Astrocyte (in vitro differentiated cells and primary cell): ENCODE results near the gene CALCOCO1. TPM values are rescaled to one million over a fixed set of nuclear protein-coding genes. Genes with fewer than 3 reads are reported as not detected.

ENCODE experiments used
- DNase-seq: peaks from one replicate; pipeline ENCODE4 v3.0.0-alpha.2; 2010; ENCODE audit warnings: low read depth
- FAIRE-seq: peaks from 2 replicates; lab custom pipeline; 2011; peaks lifted over from hg19 to GRCh38; lab: Jason Lieb, UNC
- H2AFZ ChIP-seq: 2 replicates; pipeline ENCODE4 v1.6.0; 2012; ENCODE audit warnings: low read depth, low read length, inconsistent platforms
- H3K27ac ChIP-seq: 2 replicates; pipeline ENCODE4 v1.5.1; 2011; ENCODE audit warnings: low read depth, low read length, inconsistent platforms
- H3K27me3 ChIP-seq: 2 replicates; pipeline ENCODE4 v1.6.0; 2011; ENCODE audit warnings: low read length, inconsistent platforms; ENCODE audit not compliant: insufficient read depth
- H3K36me3 ChIP-seq: 2 replicates; pipeline ENCODE4 v1.5.1; 2011; ENCODE audit warnings: low read length, inconsistent platforms; ENCODE audit not compliant: insufficient read depth
- H3K4me1 ChIP-seq: 2 replicates; pipeline ENCODE4 v1.5.1; 2011; ENCODE audit warnings: low read length, inconsistent platforms; ENCODE audit not compliant: insufficient read depth
- H3K4me2 ChIP-seq: 2 replicates; pipeline ENCODE4 v1.6.0; 2012; ENCODE audit warnings: low read length, inconsistent platforms
- H3K4me3 ChIP-seq: 2 replicates; pipeline ENCODE4 v1.5.1; 2011; ENCODE audit warnings: low read depth, mild to moderate bottlenecking, low read length, inconsistent platforms; ENCODE audit not compliant: insufficient read depth
- H3K79me2 ChIP-seq: 2 replicates; pipeline ENCODE4 v1.6.0; 2012; ENCODE audit warnings: mild to moderate bottlenecking, low read length, inconsistent platforms; ENCODE audit not compliant: insufficient read depth
- H3K9ac ChIP-seq: 2 replicates; pipeline ENCODE4 v1.6.0; 2012; ENCODE audit warnings: mild to moderate bottlenecking, low read length, inconsistent platforms
- H3K9me3 ChIP-seq: 2 replicates; pipeline ENCODE4 v1.5.1; 2012; ENCODE audit warnings: low read depth, mild to moderate bottlenecking, low read length, inconsistent platforms; ENCODE audit not compliant: insufficient read depth
- H4K20me1 ChIP-seq: 2 replicates; pipeline ENCODE4 v1.6.0; 2012; ENCODE audit warnings: low read length, inconsistent platforms; ENCODE audit not compliant: insufficient read depth
- H3K27ac Mint-ChIP-seq: one replicate; pipeline ENCODE4 v1.8.0; 2021; ENCODE audit warnings: mild to moderate bottlenecking, mixed read lengths; ENCODE audit not compliant: unreplicated experiment
- H3K27me3 Mint-ChIP-seq: one replicate; pipeline ENCODE4 v1.8.0; 2021; ENCODE audit warnings: low read depth, mixed read lengths; ENCODE audit not compliant: unreplicated experiment
- H3K36me3 Mint-ChIP-seq: one replicate; pipeline ENCODE4 v1.8.0; 2021; ENCODE audit warnings: low read depth, mixed read lengths; ENCODE audit not compliant: unreplicated experiment
- H3K4me1 Mint-ChIP-seq: one replicate; pipeline ENCODE4 v1.8.0; 2021; ENCODE audit warnings: low read depth, mixed read lengths; ENCODE audit not compliant: unreplicated experiment
- H3K4me3 Mint-ChIP-seq: one replicate; pipeline ENCODE4 v1.8.0; 2021; ENCODE audit warnings: mild to moderate bottlenecking, moderate library complexity, mixed read lengths; ENCODE audit not compliant: unreplicated experiment
- H3K9me3 Mint-ChIP-seq: one replicate; pipeline ENCODE4 v1.8.0; 2021; ENCODE audit warnings: mild to moderate bottlenecking, mixed read lengths; ENCODE audit not compliant: unreplicated experiment
- CTCF ChIP-seq: IDR thresholded peaks from 2 replicates; pipeline ENCODE4 v1.5.1; 2011; ENCODE audit warnings: low read depth, mild to moderate bottlenecking, inconsistent platforms, low read length, moderate library complexity; ENCODE audit not compliant: insufficient read depth
- EZH2 ChIP-seq: IDR thresholded peaks from 2 replicates; pipeline ENCODE4 v1.6.1; 2012; ENCODE audit warnings: mild to moderate bottlenecking, low read length, inconsistent platforms; ENCODE audit not compliant: insufficient read depth
- total RNA-seq: library from RNA; stranded (reverse); gene quantifications from 2 replicates; pipeline ENCODE4 v1.2.1, GENCODE V29; 2021

Gene CALCOCO1
- total RNA-seq, 1 donor from 2014 or later, result 85.2 TPM

- no peak overlapping the region for H3K27ac Mint-ChIP-seq
These were observed 23.6 kb upstream of the CALCOCO1 start for GRCh38 chr12:53750812-53751335.

GRCh38 chr12:53749986-53750811 is 22.9 kb upstream of the CALCOCO1 start:
- Histone ChIP-seq H4K20me1 (peaks cover 16% of the 10 kb centered on the region), H3K9me3 (no peaks in the 10 kb centered on the region), H3K79me2 (no peaks in the 10 kb centered on the region), H2AFZ (no peak overlapping the region), H3K4me2 (peak overlapping the region; percentile 81), H3K4me1 (peaks cover 14% of the 10 kb centered on the region), H3K27ac (no peak overlapping the region), H3K36me3 (no peaks in the 10 kb centered on the region), H3K27me3 (peaks cover 82% of the 10 kb centered on the region), H3K4me3 (no peak overlapping the region), H3K9ac (no peak overlapping the region)
- Mint-ChIP-seq H3K4me1 (peaks cover 2% of the 10 kb centered on the region), H3K9me3 (no peaks in the 10 kb centered on the region), H3K36me3 (no peaks in the 10 kb centered on the region), H3K4me3 (peak overlapping the region; percentile 75), H3K27ac (no peak overlapping the region), H3K27me3 (peaks cover 10% of the 10 kb centered on the region)
- no peak for TF ChIP-seq CTCF
- no peak for DNase-seq
- FAIRE-seq, result no peak

More at GRCh38 chr12:53750812-53751335, 23.6 kb upstream of the CALCOCO1 start:
- no peaks in the 10 kb centered on the region for H3K36me3 ChIP-seq
- Mint-ChIP-seq H3K4me3 (peak overlapping the region; percentile 75), H3K9me3 (no peaks in the 10 kb centered on the region), H3K27me3 (peaks cover 8% of the 10 kb centered on the region), H3K36me3 (no peaks in the 10 kb centered on the region), H3K4me1 (peaks cover 2% of the 10 kb centered on the region)
- DNase-seq (peak; percentile 16), FAIRE-seq (no peak)
- H4K20me1 ChIP-seq, result peaks cover 16% of the 10 kb centered on the region
- H3K27ac ChIP-seq, result no peak overlapping the region
- peaks cover 14% of the 10 kb centered on the region for H3K4me1 ChIP-seq
- peak overlapping the region; percentile 81 for H3K4me2 ChIP-seq
- H3K79me2 ChIP-seq, result no peaks in the 10 kb centered on the region
- peaks cover 88% of the 10 kb centered on the region for H3K27me3 ChIP-seq
- no peaks in the 10 kb centered on the region for H3K9me3 ChIP-seq
- no peak for TF ChIP-seq CTCF
- no peak for TF ChIP-seq EZH2
- no peak overlapping the region for H3K9ac ChIP-seq
- H3K4me3 ChIP-seq, result peak overlapping the region; percentile 22
- no peak overlapping the region for H2AFZ ChIP-seq
